ENCODE results near the gene SIPA1L3.

DNA sequence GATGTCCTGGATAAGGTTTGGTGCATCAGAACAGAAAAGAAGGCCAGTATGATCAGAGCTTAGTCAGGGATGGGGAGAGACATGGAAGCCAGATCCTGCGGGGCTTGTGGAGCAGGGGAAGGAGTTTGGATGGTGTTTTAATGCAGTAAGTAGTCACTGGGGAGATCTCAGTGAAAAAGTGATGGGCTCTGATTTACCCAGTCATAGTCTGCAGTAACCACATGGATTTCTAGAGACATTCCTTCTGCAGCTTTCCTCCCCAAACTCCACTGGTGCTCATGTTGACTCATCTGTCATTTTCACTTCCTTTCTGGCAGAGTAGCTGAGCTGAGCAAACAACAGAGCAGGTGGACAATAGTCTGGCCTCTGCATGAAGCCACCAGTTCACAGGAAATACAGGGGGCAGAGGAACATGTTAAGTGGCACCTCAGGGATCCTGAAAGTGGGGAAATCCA, 172.9 kb downstream of the SIPA1L3 start:
- TF ChIP-seq YY1 (IDR thresholded peaks at IDR 0.05; ENCODE audit: insufficient read depth, insufficient read length), result no peak
- no peak for TF ChIP-seq ZNF274 (IDR thresholded peaks at IDR 0.05; ENCODE audit: low read depth, low read length)
- TF ChIP-seq SUZ12 (IDR thresholded peaks at IDR 0.05; ENCODE audit: extremely low read depth, insufficient read depth, insufficient read length), result no peak
